C4-2B (cell line): ENCODE results near the gene IQCB1.

ENCODE experiments used
- ZFX ChIP-seq: fragments of 450-650 bp; IDR thresholded peaks from 2 replicates; pipeline ENCODE4 v1.6.1; 2017
- TF ChIP-seq, protein P1 (sequence below): fragments of 450-650 bp; conservative IDR thresholded peaks from 2 replicates; pipeline ENCODE4 v1.5.1; 2017; ENCODE audit warnings: mild to moderate bottlenecking

- TF ChIP-seq, protein P1, sequence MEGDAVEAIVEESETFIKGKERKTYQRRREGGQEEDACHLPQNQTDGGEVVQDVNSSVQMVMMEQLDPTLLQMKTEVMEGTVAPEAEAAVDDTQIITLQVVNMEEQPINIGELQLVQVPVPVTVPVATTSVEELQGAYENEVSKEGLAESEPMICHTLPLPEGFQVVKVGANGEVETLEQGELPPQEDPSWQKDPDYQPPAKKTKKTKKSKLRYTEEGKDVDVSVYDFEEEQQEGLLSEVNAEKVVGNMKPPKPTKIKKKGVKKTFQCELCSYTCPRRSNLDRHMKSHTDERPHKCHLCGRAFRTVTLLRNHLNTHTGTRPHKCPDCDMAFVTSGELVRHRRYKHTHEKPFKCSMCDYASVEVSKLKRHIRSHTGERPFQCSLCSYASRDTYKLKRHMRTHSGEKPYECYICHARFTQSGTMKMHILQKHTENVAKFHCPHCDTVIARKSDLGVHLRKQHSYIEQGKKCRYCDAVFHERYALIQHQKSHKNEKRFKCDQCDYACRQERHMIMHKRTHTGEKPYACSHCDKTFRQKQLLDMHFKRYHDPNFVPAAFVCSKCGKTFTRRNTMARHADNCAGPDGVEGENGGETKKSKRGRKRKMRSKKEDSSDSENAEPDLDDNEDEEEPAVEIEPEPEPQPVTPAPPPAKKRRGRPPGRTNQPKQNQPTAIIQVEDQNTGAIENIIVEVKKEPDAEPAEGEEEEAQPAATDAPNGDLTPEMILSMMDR = no peak
- no peak for TF ChIP-seq ZFX
Measured at GRCh38 chr3:121839962-121840361, 5.1 kb upstream of the IQCB1 start.
